Subcutaneous adipose tissue (tissue), 4 donors: ENCODE data around the gene PDE7B. TPM values are rescaled to one million over a fixed set of nuclear protein-coding genes. Genes with fewer than 3 reads are reported as not detected.

Experiments used
- total RNA-seq, 4 donors: library from RNA; depleted of rRNA; stranded (reverse); fragments of >200 nt; gene quantifications; one replicate each; pipeline ENCODE4 v1.1.0, GENCODE V29; 2016
- TF ChIP-seq, protein P1 (sequence below): fragments of 450-650 bp; IDR thresholded peaks from one replicate; pipeline ENCODE4 v1.5.1; 2016; ENCODE audit warnings: low read depth, mild to moderate bottlenecking, control low read depth, antibody characterized with exemption, moderate library complexity

The PDE7B gene
- total RNA-seq, 4 donors from 2014 or later = 4.1 to 12.6 (median 9.5) TPM

DNA sequence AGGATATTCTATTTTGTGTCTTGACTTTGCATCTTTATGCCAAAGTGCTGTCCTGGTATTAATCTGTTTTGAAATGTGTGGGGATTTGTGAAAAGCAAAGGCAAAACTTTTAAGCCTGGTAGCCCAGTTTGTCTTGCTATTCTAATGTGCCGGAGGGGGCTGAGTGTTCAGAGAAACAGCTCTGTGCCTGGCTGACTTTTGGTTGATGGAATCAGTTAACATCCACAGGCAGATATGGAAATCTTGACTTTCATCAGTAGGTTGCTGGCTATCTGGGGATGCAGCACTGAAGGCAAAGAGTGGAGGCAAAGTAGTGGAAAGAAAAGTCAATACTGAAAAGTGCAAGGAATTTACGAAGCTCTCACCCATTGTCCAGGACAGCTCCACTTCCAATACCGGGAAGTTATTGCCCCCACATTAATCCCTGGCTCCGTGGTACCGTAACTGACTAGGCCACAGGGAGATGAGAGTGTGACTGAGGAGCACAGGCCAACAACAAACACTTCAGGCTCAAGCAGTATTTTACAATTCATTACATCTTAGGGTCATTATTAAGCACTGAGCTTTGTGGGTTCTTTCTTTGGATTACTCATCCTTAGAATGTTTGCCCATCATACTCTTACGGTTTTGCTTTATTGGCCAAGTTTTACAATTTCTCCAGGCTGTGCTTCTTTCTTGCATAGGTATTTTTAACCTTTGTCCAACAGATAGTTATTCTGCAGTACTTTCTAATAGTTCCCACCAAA, 234.0 kb downstream of the PDE7B start:
- TF ChIP-seq, protein P1, sequence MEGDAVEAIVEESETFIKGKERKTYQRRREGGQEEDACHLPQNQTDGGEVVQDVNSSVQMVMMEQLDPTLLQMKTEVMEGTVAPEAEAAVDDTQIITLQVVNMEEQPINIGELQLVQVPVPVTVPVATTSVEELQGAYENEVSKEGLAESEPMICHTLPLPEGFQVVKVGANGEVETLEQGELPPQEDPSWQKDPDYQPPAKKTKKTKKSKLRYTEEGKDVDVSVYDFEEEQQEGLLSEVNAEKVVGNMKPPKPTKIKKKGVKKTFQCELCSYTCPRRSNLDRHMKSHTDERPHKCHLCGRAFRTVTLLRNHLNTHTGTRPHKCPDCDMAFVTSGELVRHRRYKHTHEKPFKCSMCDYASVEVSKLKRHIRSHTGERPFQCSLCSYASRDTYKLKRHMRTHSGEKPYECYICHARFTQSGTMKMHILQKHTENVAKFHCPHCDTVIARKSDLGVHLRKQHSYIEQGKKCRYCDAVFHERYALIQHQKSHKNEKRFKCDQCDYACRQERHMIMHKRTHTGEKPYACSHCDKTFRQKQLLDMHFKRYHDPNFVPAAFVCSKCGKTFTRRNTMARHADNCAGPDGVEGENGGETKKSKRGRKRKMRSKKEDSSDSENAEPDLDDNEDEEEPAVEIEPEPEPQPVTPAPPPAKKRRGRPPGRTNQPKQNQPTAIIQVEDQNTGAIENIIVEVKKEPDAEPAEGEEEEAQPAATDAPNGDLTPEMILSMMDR = no peak

DNA sequence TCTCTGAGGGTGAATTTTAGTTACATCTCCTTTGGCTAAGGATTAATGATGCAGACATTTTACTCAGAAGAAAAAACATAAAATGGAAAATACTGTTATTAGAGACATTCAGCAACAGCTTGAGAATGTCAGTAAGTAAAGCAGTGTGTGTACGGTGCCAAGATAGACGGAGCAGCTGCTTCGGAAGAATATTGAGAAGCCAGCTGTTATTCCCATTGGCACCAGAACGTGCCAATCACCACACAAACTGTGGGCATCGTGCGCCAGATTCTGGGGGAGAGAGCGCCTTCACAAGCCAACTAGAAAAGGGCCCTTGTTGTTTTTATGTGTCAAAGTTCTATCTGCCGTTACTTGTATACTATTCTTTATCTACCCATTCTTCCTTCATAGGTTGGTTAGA, 235.2 kb downstream of the PDE7B start:
- TF ChIP-seq, protein P1 = no peak

DNA sequence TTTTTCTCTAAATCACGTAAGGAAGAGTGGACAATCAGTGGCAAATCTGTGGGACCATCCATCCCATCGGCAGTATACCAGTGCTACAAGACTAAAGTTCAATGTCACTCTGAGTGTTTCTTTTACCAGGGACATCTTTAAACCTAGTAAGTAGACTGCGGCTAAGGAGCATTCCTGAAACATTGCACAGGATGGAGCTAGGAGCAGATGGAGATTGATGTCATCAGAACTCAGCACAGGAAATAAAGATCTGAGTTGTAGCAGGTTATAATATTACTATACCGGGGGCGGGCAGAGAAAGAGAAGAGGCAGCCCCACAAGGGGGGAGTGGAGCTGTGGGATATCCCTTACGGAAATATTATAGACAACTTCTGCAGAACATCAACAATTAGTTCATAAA, 236.5 kb downstream of the PDE7B start:
- TF ChIP-seq, protein P1 = no peak

DNA sequence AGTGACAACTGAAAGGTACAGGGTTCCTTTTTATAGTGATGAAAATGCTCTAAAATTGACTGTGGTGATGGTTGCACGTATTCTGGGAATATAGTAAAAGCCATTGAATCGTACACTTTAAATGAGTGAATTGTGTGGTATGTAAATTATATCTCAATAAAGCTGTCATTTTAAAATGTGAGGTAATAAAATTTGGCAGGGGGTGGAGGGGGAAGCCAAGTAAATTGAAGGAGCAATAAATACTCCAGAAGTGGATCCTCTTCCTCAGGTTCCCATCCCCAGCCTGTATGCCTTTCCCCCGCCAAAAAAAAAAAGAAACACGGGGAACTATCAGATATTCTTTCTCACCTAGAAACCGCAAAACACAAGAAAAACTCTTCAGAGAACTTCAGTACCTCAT, 237.2 kb downstream of the PDE7B start:
- TF ChIP-seq, protein P1 = no peak

DNA sequence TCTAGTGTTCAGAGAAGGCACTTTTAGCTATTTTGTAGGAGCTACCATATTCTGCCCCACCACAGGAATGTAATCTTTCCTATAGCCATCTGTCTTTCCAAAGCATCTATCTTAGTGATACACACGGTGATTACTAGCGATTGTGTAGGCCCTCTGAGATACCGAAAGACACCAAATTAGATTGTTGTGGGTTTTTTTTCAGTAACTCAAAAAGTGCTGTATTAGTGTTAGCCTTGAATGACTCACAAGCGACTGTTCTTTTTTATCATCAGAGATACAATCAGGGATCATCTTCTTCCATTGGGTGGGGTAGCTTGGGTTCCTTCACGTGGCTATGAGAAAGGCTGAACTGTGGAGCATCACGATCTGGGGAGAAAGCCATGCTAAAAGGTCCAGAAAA, 238.4 kb downstream of the PDE7B start:
- TF ChIP-seq, protein P1 = no peak

DNA sequence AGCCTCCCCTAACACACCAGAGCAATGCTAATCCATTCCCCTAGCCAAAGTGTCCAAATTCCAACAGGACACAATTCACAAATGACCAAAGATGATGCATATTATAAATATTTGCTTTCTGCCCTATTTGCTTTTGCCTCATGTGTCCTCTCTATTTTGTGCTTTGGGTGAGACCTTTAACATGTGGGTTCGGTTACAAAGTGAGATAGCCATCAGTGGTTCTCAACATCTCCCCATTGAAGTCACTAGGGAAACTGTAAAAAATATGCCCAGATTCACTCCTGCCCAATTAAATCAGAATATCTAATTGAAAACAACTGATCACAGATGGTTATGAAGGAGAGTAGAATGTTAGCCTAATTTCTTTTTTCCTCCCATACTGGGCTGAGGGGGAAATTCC, 239.4 kb downstream of the PDE7B start:
- TF ChIP-seq, protein P1 = no peak

DNA sequence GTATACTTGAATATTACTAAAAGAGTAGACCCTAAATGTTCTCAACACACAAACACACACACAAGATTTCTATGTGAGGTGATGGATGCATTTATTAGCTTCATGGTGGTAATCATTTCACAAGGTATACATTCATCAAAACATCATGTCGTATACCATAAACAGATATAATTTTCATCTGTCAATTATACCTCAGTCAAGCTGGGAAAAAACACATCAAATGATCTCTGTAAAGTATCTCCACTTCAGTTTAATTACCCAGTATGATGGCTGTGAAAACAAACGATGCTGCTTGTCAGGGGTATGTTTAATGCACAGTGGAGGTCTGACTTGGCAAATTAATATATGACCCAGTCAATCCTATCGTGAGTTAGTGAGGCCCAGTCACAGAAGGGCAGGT, 241.4 kb downstream of the PDE7B start:
- TF ChIP-seq, protein P1 = no peak
